ENCODE measurements around the gene PPP1R18. TPM values are rescaled to one million over a fixed set of nuclear protein-coding genes. Genes with fewer than 3 reads are reported as not detected.

Gene PPP1R18
- total RNA-seq, 1 experiment from 2014 or later = 66.9 TPM

DNA sequence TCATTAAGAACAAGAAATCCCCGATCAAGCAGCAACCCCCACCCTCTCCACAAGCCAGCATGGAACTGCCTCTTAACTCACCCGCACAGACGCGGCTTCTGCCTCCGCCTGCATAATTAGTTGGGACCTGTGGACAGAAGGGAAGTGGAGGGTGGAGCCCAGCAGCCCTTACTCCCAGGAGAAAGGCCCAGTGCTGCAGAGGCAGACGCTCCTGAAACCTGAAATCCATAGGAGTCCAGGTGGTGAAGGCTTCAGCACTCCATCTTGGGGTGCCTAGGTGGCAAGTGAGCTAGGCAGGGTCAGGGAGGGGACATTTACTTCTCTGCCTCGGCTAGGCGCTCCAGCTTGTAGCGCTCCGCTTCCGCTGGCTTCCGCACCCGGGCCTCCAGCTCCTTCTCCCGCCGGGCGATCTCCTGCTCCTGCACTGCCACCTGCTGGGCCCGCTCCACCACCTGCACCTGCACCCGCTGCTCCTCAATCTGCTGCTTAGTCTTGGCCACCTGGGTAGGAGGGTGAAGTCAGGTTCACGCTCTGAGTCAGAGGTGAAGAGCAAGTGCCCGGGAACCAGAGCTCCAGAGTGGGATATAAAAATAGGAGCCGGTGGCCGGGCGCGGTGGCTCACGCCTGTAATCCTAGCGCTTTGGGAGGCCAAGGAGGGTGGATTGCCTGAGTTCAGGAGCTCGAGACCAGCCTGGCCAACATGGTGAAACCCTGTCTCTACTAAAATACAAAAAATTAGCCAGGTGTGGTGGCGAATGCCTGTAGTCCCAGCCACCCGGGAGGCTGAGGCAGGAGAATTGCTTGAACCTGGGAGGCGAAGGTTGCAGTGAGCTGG, 44.4 kb upstream of the PPP1R18 start:
- Mint-ChIP-seq H3K27ac (ENCODE audit: low read depth, unreplicated experiment) (no peak overlapping the region), H3K4me3 (ENCODE audit: unreplicated experiment) (no peak overlapping the region), H3K27me3 (ENCODE audit: insufficient read depth, unreplicated experiment) (no peaks in the 10 kb centered on the region), H3K9me3 (ENCODE audit: unreplicated experiment) (no peaks in the 10 kb centered on the region), H3K4me1 (ENCODE audit: insufficient read depth, unreplicated experiment) (peaks cover 7% of the 10 kb centered on the region), H3K36me3 (ENCODE audit: insufficient read depth, unreplicated experiment) (peaks cover 60% of the 10 kb centered on the region)
- CTCF ChIA-PET = interaction anchor here (0.6 to 20.7 kb wide), 49 partner anchors 9 to 462 kb away, joined by 3 to 537 read pairs (median 4); partner anchors contain the start of genes DHX16, FLOT1, MDC1 and NRM
- BruUV-seq (replicated peaks) = no TSS peak
- peak; percentile 91 for DNase-seq (ENCODE audit: unreplicated experiment)
- TF ChIP-seq, protein P1, sequence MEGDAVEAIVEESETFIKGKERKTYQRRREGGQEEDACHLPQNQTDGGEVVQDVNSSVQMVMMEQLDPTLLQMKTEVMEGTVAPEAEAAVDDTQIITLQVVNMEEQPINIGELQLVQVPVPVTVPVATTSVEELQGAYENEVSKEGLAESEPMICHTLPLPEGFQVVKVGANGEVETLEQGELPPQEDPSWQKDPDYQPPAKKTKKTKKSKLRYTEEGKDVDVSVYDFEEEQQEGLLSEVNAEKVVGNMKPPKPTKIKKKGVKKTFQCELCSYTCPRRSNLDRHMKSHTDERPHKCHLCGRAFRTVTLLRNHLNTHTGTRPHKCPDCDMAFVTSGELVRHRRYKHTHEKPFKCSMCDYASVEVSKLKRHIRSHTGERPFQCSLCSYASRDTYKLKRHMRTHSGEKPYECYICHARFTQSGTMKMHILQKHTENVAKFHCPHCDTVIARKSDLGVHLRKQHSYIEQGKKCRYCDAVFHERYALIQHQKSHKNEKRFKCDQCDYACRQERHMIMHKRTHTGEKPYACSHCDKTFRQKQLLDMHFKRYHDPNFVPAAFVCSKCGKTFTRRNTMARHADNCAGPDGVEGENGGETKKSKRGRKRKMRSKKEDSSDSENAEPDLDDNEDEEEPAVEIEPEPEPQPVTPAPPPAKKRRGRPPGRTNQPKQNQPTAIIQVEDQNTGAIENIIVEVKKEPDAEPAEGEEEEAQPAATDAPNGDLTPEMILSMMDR (IDR thresholded peaks at IDR 0.05; ENCODE audit: unreplicated experiment) = peak; percentile 86
- intact Hi-C loops (cut with micrococcal nuclease) = no loop called here
- POLR2A ChIA-PET = interaction anchor here (0.6 to 4.5 kb wide), 30 partner anchors 9 to 214 kb away, joined by 3 to 38 read pairs (median 6); partner anchors contain the start of genes C6orf136, DDR1, DHX16 and FLOT1

DNA sequence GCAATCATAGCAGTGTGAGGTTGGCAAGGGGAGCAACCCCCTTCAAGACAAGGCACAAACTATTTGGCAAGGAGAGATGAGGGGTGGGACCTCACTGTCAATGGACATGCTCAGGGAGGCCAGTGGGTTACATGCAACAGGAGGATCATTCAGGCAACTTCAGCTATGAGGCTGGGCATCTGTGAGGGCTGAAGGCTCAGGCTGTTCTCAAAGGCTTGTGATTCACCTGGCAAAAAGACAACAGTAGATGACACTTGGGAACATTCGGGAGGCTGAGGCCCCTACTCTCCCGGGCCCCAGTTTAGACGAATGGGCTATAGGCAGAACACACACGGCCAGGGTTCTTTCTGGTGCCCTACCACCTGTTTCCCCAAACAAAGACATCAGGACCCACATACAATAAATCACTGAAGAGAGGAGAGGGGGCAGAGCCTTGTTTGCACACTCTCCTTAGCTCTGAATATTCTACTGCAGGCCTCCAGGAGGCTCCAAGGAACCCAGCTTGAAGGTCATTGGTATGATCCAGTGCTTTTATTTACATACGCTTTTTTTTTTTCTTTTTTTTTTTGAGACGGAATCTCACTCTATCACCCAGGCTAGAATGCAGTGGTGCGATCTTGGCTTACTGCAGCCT, 41.6 kb upstream of the PPP1R18 start:
- intact Hi-C loops (cut with micrococcal nuclease) = no loop called here
- TF ChIP-seq, protein P1 (IDR thresholded peaks at IDR 0.05; ENCODE audit: unreplicated experiment) = no peak
- Mint-ChIP-seq H3K9me3 (ENCODE audit: unreplicated experiment) (no peaks in the 10 kb centered on the region), H3K27me3 (ENCODE audit: insufficient read depth, unreplicated experiment) (no peaks in the 10 kb centered on the region), H3K4me3 (ENCODE audit: unreplicated experiment) (no peak overlapping the region), H3K4me1 (ENCODE audit: insufficient read depth, unreplicated experiment) (peaks cover 29% of the 10 kb centered on the region), H3K36me3 (ENCODE audit: insufficient read depth, unreplicated experiment) (peaks cover 68% of the 10 kb centered on the region), H3K27ac (ENCODE audit: low read depth, unreplicated experiment) (no peak overlapping the region)
- CTCF ChIA-PET = interaction anchor here (0.6 to 20.7 kb wide), 9 partner anchors 12 to 359 kb away, joined by 3 to 537 read pairs (median 4); partner anchors contain the start of gene DHX16
- no peak for DNase-seq (ENCODE audit: unreplicated experiment)
- POLR2A ChIA-PET = interaction anchor here (0.6 to 13.6 kb wide), 6 partner anchors 10 to 157 kb away, joined by 3 to 251 read pairs (median 18); partner anchors contain the start of genes ABCF1 and DHX16
- BruUV-seq (replicated peaks) = no TSS peak

- Mint-ChIP-seq H3K36me3 (ENCODE audit: insufficient read depth, unreplicated experiment) (peaks cover 69% of the 10 kb centered on the region), H3K27me3 (ENCODE audit: insufficient read depth, unreplicated experiment) (no peaks in the 10 kb centered on the region), H3K9me3 (ENCODE audit: unreplicated experiment) (no peaks in the 10 kb centered on the region), H3K4me1 (ENCODE audit: insufficient read depth, unreplicated experiment) (peaks cover 39% of the 10 kb centered on the region), H3K27ac (ENCODE audit: low read depth, unreplicated experiment) (no peak overlapping the region), H3K4me3 (ENCODE audit: unreplicated experiment) (no peak overlapping the region)
- CTCF ChIA-PET = interaction anchor here (0.6 to 20.7 kb wide), 8 partner anchors 10 to 363 kb away, joined by 3 to 537 read pairs (median 3); partner anchors contain the start of gene DHX16
- DNase-seq (ENCODE audit: unreplicated experiment) = no peak
- BruUV-seq (replicated peaks) = no TSS peak
- POLR2A ChIA-PET = interaction anchor here (0.6 to 13.6 kb wide), 11 partner anchors 11 to 184 kb away, joined by 3 to 477 read pairs (median 3); partner anchors contain the start of genes DHX16, FLOT1, MRPS18B and NRM
- intact Hi-C loops (cut with micrococcal nuclease) = no loop called here
- TF ChIP-seq, protein P1 (IDR thresholded peaks at IDR 0.05; ENCODE audit: unreplicated experiment) = no peak
These were observed 40.3 kb upstream of the PPP1R18 start for GRCh38 chr6:30726506-30727413.

All from MCF 10A (cell line).